ENCODE results near the gene DLG2.

GRCh38 chr11:84857746-84858145 lies 769.4 kb downstream of the DLG2 start:
- no peak for TF ChIP-seq CTCF (IDR thresholded peaks at IDR 0.05; ENCODE audit: low read depth, low read length)
- TF ChIP-seq EZH2phosphoT487 (IDR thresholded peaks at IDR 0.05; ENCODE audit: low read depth) = no peak
